Activated CD8-positive, alpha-beta T cell treated with anti-CD3 and anti-CD28 coated beads for 36 hours (primary cell): ENCODE results near the gene PRKG1. TPM values are rescaled to one million over a fixed set of nuclear protein-coding genes. Genes with fewer than 3 reads are reported as not detected.

Experiments
- ATAC-seq: fragments of 200-7000 bp; cut with Tn5 transposase; one replicate; pipeline ENCODE4 v1.10.0; 2021; ENCODE audit warnings: mild to moderate bottlenecking, moderate library complexity
- CTCF ChIA-PET: fragments of 350-600 bp; sonication (Branson Sonifier 250); formaldehyde crosslinking; loops from one replicate; lab custom pipeline; 2021; ENCODE audit warnings: antibody characterized with exemption; lab: Charles Lee
- POLR2A ChIA-PET: fragments of 350-600 bp; sonication (Branson Sonifier 250); formaldehyde crosslinking; loops from one replicate; lab custom pipeline; 2021; ENCODE audit warnings: antibody characterized with exemption; lab: Charles Lee
- DNase-seq: peaks from one replicate; pipeline ENCODE4 v3.0.0-alpha.2; 2020
- H3K27ac Mint-ChIP-seq: one replicate; pipeline ENCODE4 v1.8.0; 2021; ENCODE audit warnings: mild to moderate bottlenecking, mixed read lengths
- H3K27me3 Mint-ChIP-seq: one replicate; pipeline ENCODE4 v1.8.0; 2021; ENCODE audit warnings: mixed read lengths
- H3K36me3 Mint-ChIP-seq: one replicate; pipeline ENCODE4 v1.8.0; 2021; ENCODE audit warnings: low read depth, mixed read lengths
- H3K4me1 Mint-ChIP-seq: one replicate; pipeline ENCODE4 v1.8.0; 2021; ENCODE audit warnings: low read depth, mixed read lengths
- H3K4me3 Mint-ChIP-seq: one replicate; pipeline ENCODE4 v1.8.0; 2021; ENCODE audit warnings: mild to moderate bottlenecking, moderate library complexity, mixed read lengths
- H3K9me3 Mint-ChIP-seq: one replicate; pipeline ENCODE4 v1.8.0; 2021; ENCODE audit warnings: mixed read lengths
- CTCF ChIP-seq: fragments of 200-600 bp; IDR thresholded peaks from one replicate; pipeline ENCODE4 v1.8.0; 2022; ENCODE audit warnings: antibody characterized with exemption, mild to moderate bottlenecking
- intact Hi-C: fragments of 100-400 bp; cut with micrococcal nuclease; formaldehyde crosslinking; loops from one replicate; pipeline ENCODE4 v1.10.0; 2022
- total RNA-seq, 2 experiments: library from RNA; stranded (reverse); gene quantifications; one replicate each; pipeline ENCODE4 v1.2.3, GENCODE V29; 2021

The PRKG1 gene
- total RNA-seq, 2 experiments from 2014 or later = not detected

GRCh38 chr10:52007091-52007490, 932.8 kb downstream of the PRKG1 start:
- H3K4me1 Mint-ChIP-seq = no peaks in the 10 kb centered on the region
- no peaks in the 10 kb centered on the region for H3K36me3 Mint-ChIP-seq
- intact Hi-C loops = no loop called here
- DNase-seq (no peak), ATAC-seq (no peak)
- no peak overlapping the region for H3K27ac Mint-ChIP-seq
- ChIA-PET POLR2A (no interaction called here), CTCF (no interaction called here)
- H3K4me3 Mint-ChIP-seq = no peak overlapping the region
- TF ChIP-seq CTCF = no peak
- H3K9me3 Mint-ChIP-seq = peaks cover 2% of the 10 kb centered on the region
- H3K27me3 Mint-ChIP-seq = peaks cover 2% of the 10 kb centered on the region

GRCh38 chr10:52011118-52011517, 936.8 kb downstream of the PRKG1 start:
- Mint-ChIP-seq H3K9me3 (peaks cover 4% of the 10 kb centered on the region), H3K4me3 (no peak overlapping the region), H3K27me3 (no peaks in the 10 kb centered on the region), H3K36me3 (no peaks in the 10 kb centered on the region), H3K4me1 (no peaks in the 10 kb centered on the region), H3K27ac (no peak overlapping the region)
- ChIA-PET POLR2A (no interaction called here), CTCF (no interaction called here)
- DNase-seq = no peak
- no peak for TF ChIP-seq CTCF
- ATAC-seq = no peak
- intact Hi-C loops = no loop called here

- ChIA-PET POLR2A (no interaction called here), CTCF (no interaction called here)
- no peaks in the 10 kb centered on the region for H3K4me1 Mint-ChIP-seq
- no peaks in the 10 kb centered on the region for H3K36me3 Mint-ChIP-seq
- H3K4me3 Mint-ChIP-seq = no peak overlapping the region
- intact Hi-C loops = no loop called here
- TF ChIP-seq CTCF = no peak
- no peak overlapping the region for H3K27ac Mint-ChIP-seq
- H3K9me3 Mint-ChIP-seq = peaks cover 5% of the 10 kb centered on the region
- no peaks in the 10 kb centered on the region for H3K27me3 Mint-ChIP-seq
- ATAC-seq (no peak), DNase-seq (no peak)
These were observed 944.8 kb downstream of the PRKG1 start for GRCh38 chr10:52019077-52019555.

GRCh38 chr10:52019656-52020055, 945.4 kb downstream of the PRKG1 start:
- ChIA-PET POLR2A (no interaction called here), CTCF (no interaction called here)
- Mint-ChIP-seq H3K4me3 (no peak overlapping the region), H3K4me1 (no peaks in the 10 kb centered on the region), H3K27ac (no peak overlapping the region), H3K27me3 (no peaks in the 10 kb centered on the region), H3K9me3 (peaks cover 5% of the 10 kb centered on the region), H3K36me3 (no peaks in the 10 kb centered on the region)
- ATAC-seq = no peak
- TF ChIP-seq CTCF = no peak
- DNase-seq = no peak
- intact Hi-C loops = no loop called here

GRCh38 chr10:52020173-52020572, 945.9 kb downstream of the PRKG1 start:
- no peak for ATAC-seq
- POLR2A ChIA-PET = no interaction called here
- no peak overlapping the region for H3K27ac Mint-ChIP-seq
- intact Hi-C loops = no loop called here
- TF ChIP-seq CTCF = no peak
- peaks cover 5% of the 10 kb centered on the region for H3K9me3 Mint-ChIP-seq
- no peaks in the 10 kb centered on the region for H3K4me1 Mint-ChIP-seq
- CTCF ChIA-PET = no interaction called here
- no peaks in the 10 kb centered on the region for H3K36me3 Mint-ChIP-seq
- H3K4me3 Mint-ChIP-seq = no peak overlapping the region
- no peak for DNase-seq
- H3K27me3 Mint-ChIP-seq = no peaks in the 10 kb centered on the region
